ENCODE results near the gene ISM2. TPM values are rescaled to one million over a fixed set of nuclear protein-coding genes. Genes with fewer than 3 reads are reported as not detected.

Gene ISM2
- total RNA-seq, 2 donors from 2014 or later = 1.3 to 1.6 TPM

GRCh38 chr14:77439861-77440260 is 58.8 kb downstream of the ISM2 start:
- Mint-ChIP-seq H3K27me3 (ENCODE audit: insufficient read depth) (no peaks in the 10 kb centered on the region), H3K4me3 (no peak overlapping the region), H3K27ac (no peak overlapping the region), H3K9me3 (no peaks in the 10 kb centered on the region), H3K4me1 (peaks cover 11% of the 10 kb centered on the region), H3K36me3 (ENCODE audit: low read depth) (peaks cover 76% of the 10 kb centered on the region)
- H3K4me1 ChIP-seq (ENCODE audit: control insufficient read depth, insufficient read depth, low read length) = peaks cover 5% of the 10 kb centered on the region
- H3K9ac ChIP-seq (ENCODE audit: extremely low read depth, low read length, poor library complexity, severe bottlenecking) = no peak overlapping the region
- no peak for DNase-seq
- H3K27me3 ChIP-seq (ENCODE audit: control insufficient read depth, insufficient read depth, low read length, poor library complexity, severe bottlenecking) = no peaks in the 10 kb centered on the region
- no peaks in the 10 kb centered on the region for H3K9me3 ChIP-seq (ENCODE audit: control insufficient read depth, low read length)
- no peak overlapping the region for H3K4me3 ChIP-seq (ENCODE audit: low read length)
- H3K27ac ChIP-seq (ENCODE audit: low read depth, low read length) = no peak overlapping the region
- peaks cover 80% of the 10 kb centered on the region for H3K36me3 ChIP-seq (ENCODE audit: control insufficient read depth, insufficient read depth, low read length)
- TF ChIP-seq CTCF (conservative IDR thresholded peaks at IDR 0.05) = no peak
- WGBS, 2 experiments (ENCODE audit: insufficient coverage in 1 of 2, insufficient read length in 1 of 2) = 90 to 96% methylated on average over 4 of the region's 4 CpGs

GRCh38 chr14:77438596-77438995 is 60.0 kb downstream of the ISM2 start:
- Histone ChIP-seq H3K36me3 (ENCODE audit: control insufficient read depth, insufficient read depth, low read length) (peaks cover 82% of the 10 kb centered on the region), H3K27me3 (ENCODE audit: control insufficient read depth, insufficient read depth, low read length, poor library complexity, severe bottlenecking) (no peaks in the 10 kb centered on the region), H3K9me3 (ENCODE audit: control insufficient read depth, low read length) (no peaks in the 10 kb centered on the region), H3K4me1 (ENCODE audit: control insufficient read depth, insufficient read depth, low read length) (peaks cover 5% of the 10 kb centered on the region), H3K4me3 (ENCODE audit: low read length) (no peak overlapping the region), H3K9ac (ENCODE audit: extremely low read depth, low read length, poor library complexity, severe bottlenecking) (no peak overlapping the region), H3K27ac (ENCODE audit: low read depth, low read length) (no peak overlapping the region)
- no peaks in the 10 kb centered on the region for H3K27me3 Mint-ChIP-seq (ENCODE audit: insufficient read depth)
- no peak for TF ChIP-seq CTCF (conservative IDR thresholded peaks at IDR 0.05)
- peaks cover 11% of the 10 kb centered on the region for H3K4me1 Mint-ChIP-seq
- H3K36me3 Mint-ChIP-seq (ENCODE audit: low read depth) = peaks cover 79% of the 10 kb centered on the region
- no peaks in the 10 kb centered on the region for H3K9me3 Mint-ChIP-seq
- no peak for DNase-seq
- no CpG with 5 or more reads among the region's 1 CpG for WGBS, 2 experiments (ENCODE audit: insufficient coverage in 1 of 2, insufficient read length in 1 of 2)
- no peak overlapping the region for H3K27ac Mint-ChIP-seq
- no peak overlapping the region for H3K4me3 Mint-ChIP-seq

GRCh38 chr14:77436042-77436441 is 62.6 kb downstream of the ISM2 start:
- Histone ChIP-seq H3K36me3 (ENCODE audit: control insufficient read depth, insufficient read depth, low read length) (peaks cover 79% of the 10 kb centered on the region), H3K9ac (ENCODE audit: extremely low read depth, low read length, poor library complexity, severe bottlenecking) (no peak overlapping the region), H3K27ac (ENCODE audit: low read depth, low read length) (no peak overlapping the region), H3K4me3 (ENCODE audit: low read length) (no peak overlapping the region), H3K4me1 (ENCODE audit: control insufficient read depth, insufficient read depth, low read length) (no peaks in the 10 kb centered on the region), H3K27me3 (ENCODE audit: control insufficient read depth, insufficient read depth, low read length, poor library complexity, severe bottlenecking) (no peaks in the 10 kb centered on the region), H3K9me3 (ENCODE audit: control insufficient read depth, low read length) (no peaks in the 10 kb centered on the region)
- Mint-ChIP-seq H3K27me3 (ENCODE audit: insufficient read depth) (no peaks in the 10 kb centered on the region), H3K27ac (no peak overlapping the region), H3K9me3 (no peaks in the 10 kb centered on the region), H3K4me3 (no peak overlapping the region), H3K36me3 (ENCODE audit: low read depth) (peaks cover 73% of the 10 kb centered on the region), H3K4me1 (no peaks in the 10 kb centered on the region)
- 89 to 97% methylated on average over 3 of the region's 3 CpGs for WGBS, 2 experiments (ENCODE audit: insufficient coverage in 1 of 2, insufficient read length in 1 of 2)
- no peak for DNase-seq
- no peak for TF ChIP-seq CTCF (conservative IDR thresholded peaks at IDR 0.05)
